A204.1 (cell line): ENCODE results near the gene CLEC12A.
"Not testable (repeated sequence)": the region's sequence is repeated elsewhere in the genome, so short reads cannot be mapped to it uniquely, and the experiment has no call there.

Experiments
- FAIRE-seq: peaks from 2 replicates; lab custom pipeline; 2012; peaks lifted over from hg19 to GRCh38; lab: Jason Lieb, UNC

CLEC12A gene

GRCh38 chr12:9973949-9974348 is 2.7 kb downstream of the CLEC12A start:
- no peak for FAIRE-seq

GRCh38 chr12:9974731-9975130 is 3.5 kb downstream of the CLEC12A start:
- not testable (repeated sequence) for FAIRE-seq

GRCh38 chr12:9975614-9976013 is 4.4 kb downstream of the CLEC12A start:
- no peak for FAIRE-seq

GRCh38 chr12:9976626-9977025 is 5.4 kb downstream of the CLEC12A start:
- not testable (repeated sequence) for FAIRE-seq

GRCh38 chr12:9977916-9978315 is 6.7 kb downstream of the CLEC12A start:
- FAIRE-seq: no peak

GRCh38 chr12:9980126-9980525 is 8.9 kb downstream of the CLEC12A start:
- FAIRE-seq: no peak

GRCh38 chr12:9991876-9992275 is 20.7 kb downstream of the CLEC12A start:
- FAIRE-seq: no peak

GRCh38 chr12:9992296-9992695 is 21.1 kb downstream of the CLEC12A start:
- FAIRE-seq: no peak

- FAIRE-seq: no peak
Observed at GRCh38 chr12:9999016-9999415, 27.8 kb downstream of the CLEC12A start, which contains the start of gene CLEC1B. TSS of gene CLEC1B (minus strand) at chr12:9999121. CDS start at chr12:9999100, 21 bp downstream.

GRCh38 chr12:10001171-10001776 is 30.1 kb downstream of the CLEC12A start:
- FAIRE-seq: no peak

- FAIRE-seq: no peak
Observed at GRCh38 chr12:10012630-10013330, 41.6 kb downstream of the CLEC12A start.

GRCh38 chr12:10015450-10015849 is 44.2 kb downstream of the CLEC12A start:
- FAIRE-seq: no peak

- no peak for FAIRE-seq
Observed at GRCh38 chr12:10016881-10017280, 45.7 kb downstream of the CLEC12A start.

- no peak for FAIRE-seq
Observed at GRCh38 chr12:10018386-10018785, 47.2 kb downstream of the CLEC12A start.

- FAIRE-seq: no peak
Observed at GRCh38 chr12:10021342-10021741, 50.1 kb downstream of the CLEC12A start.

GRCh38 chr12:10025236-10025635 is 54.0 kb downstream of the CLEC12A start:
- FAIRE-seq: no peak

- not testable (repeated sequence) for FAIRE-seq
Observed at GRCh38 chr12:10026666-10027065, 55.5 kb downstream of the CLEC12A start.

GRCh38 chr12:10027311-10027710 is 56.1 kb downstream of the CLEC12A start:
- no peak for FAIRE-seq

- no peak for FAIRE-seq
Observed at GRCh38 chr12:10027721-10028120, 56.5 kb downstream of the CLEC12A start.

GRCh38 chr12:10030446-10030845 is 59.2 kb downstream of the CLEC12A start, which contains the start of gene CLEC9A:
TSS of gene CLEC9A (plus strand) at chr12:10030682. CDS start at chr12:10052688, 22,006 bp downstream.
- FAIRE-seq: no peak

GRCh38 chr12:10031321-10031720 is 60.1 kb downstream of the CLEC12A start:
- no peak for FAIRE-seq

- no peak for FAIRE-seq
Observed at GRCh38 chr12:10031771-10032175, 60.6 kb downstream of the CLEC12A start.

- no peak for FAIRE-seq
Observed at GRCh38 chr12:10033783-10034545, 62.8 kb downstream of the CLEC12A start.
